SK-N-SH treated with all-trans-retinoic acid at 6 μM for 48 hours (cell line): ENCODE measurements around the gene AHI1.

Experiments used
- ATAC-seq: fragments of 200-7000 bp; cut with Tn5 transposase; 3 replicates; pipeline ENCODE4 v1.9.1; 2020; ENCODE audit warnings: mild to moderate bottlenecking, moderate library complexity
- ARNTL ChIP-seq: fragments of 450-650 bp; formaldehyde crosslinking; IDR thresholded peaks from 2 replicates; pipeline ENCODE4 v1.5.0; 2020; ENCODE audit warnings: low read depth, mild to moderate bottlenecking, moderate library complexity, borderline replicate concordance
- CREB5 ChIP-seq: fragments of 250-450 bp; sonication (Bioruptor Pico); IDR thresholded peaks from 2 replicates; pipeline ENCODE4 v1.5.1; 2020; ENCODE audit warnings: low read depth, mild to moderate bottlenecking, moderate library complexity
- CSDC2 ChIP-seq: fragments of 250-450 bp; sonication (Bioruptor Pico); IDR thresholded peaks from 2 replicates; pipeline ENCODE4 v1.5.0; 2020; ENCODE audit warnings: mild to moderate bottlenecking, moderate library complexity
- CSRNP3 ChIP-seq: fragments of 250-450 bp; sonication (Bioruptor Pico); IDR thresholded peaks from 2 replicates; pipeline ENCODE4 v1.5.1; 2021; ENCODE audit warnings: mild to moderate bottlenecking, moderate library complexity
- ESRRG ChIP-seq: fragments of 250-450 bp; sonication (Bioruptor Pico); IDR thresholded peaks from 2 replicates; pipeline ENCODE4 v1.6.1; 2021; ENCODE audit warnings: mild to moderate bottlenecking
- GLIS3 ChIP-seq: fragments of 250-450 bp; sonication (Bioruptor Pico); IDR thresholded peaks from 2 replicates; pipeline ENCODE4 v1.5.0; 2020; ENCODE audit warnings: mild to moderate bottlenecking, moderate library complexity
- ISL1 ChIP-seq: fragments of 250-450 bp; sonication (Bioruptor Pico); IDR thresholded peaks from 2 replicates; pipeline ENCODE4 v2.1.2; 2022; ENCODE audit warnings: mild to moderate bottlenecking, moderate library complexity
- OSR1 ChIP-seq: fragments of 250-450 bp; sonication (Bioruptor Pico); IDR thresholded peaks from 2 replicates; pipeline ENCODE4 v1.8.0; 2022; ENCODE audit warnings: moderate library complexity, mild to moderate bottlenecking, inconsistent platforms
- PATZ1 ChIP-seq: fragments of 250-450 bp; sonication (Bioruptor Pico); IDR thresholded peaks from 2 replicates; pipeline ENCODE4 v1.8.0; 2020; ENCODE audit warnings: mild to moderate bottlenecking, moderate library complexity, borderline replicate concordance
- PPARA ChIP-seq: fragments of 250-450 bp; sonication (Bioruptor Pico); IDR thresholded peaks from 2 replicates; pipeline ENCODE4 v1.5.0; 2020; ENCODE audit warnings: mild to moderate bottlenecking, borderline replicate concordance
- RARB ChIP-seq: fragments of 250-450 bp; sonication (Bioruptor Pico); IDR thresholded peaks from 2 replicates; pipeline ENCODE4 v1.8.0; 2021; ENCODE audit warnings: mild to moderate bottlenecking, moderate library complexity
- SNAI2 ChIP-seq: fragments of 250-450 bp; sonication (Bioruptor Pico); IDR thresholded peaks from 2 replicates; pipeline ENCODE4 v1.5.0; 2020; ENCODE audit warnings: mild to moderate bottlenecking, moderate library complexity
- TCF4 ChIP-seq: fragments of 250-450 bp; sonication (Bioruptor Pico); IDR thresholded peaks from 2 replicates; pipeline ENCODE4 v1.8.0; 2021; ENCODE audit warnings: mild to moderate bottlenecking, moderate library complexity, borderline replicate concordance
- TOX ChIP-seq: fragments of 250-450 bp; sonication (Bioruptor Pico); IDR thresholded peaks from 2 replicates; pipeline ENCODE4 v1.8.0; 2021; ENCODE audit warnings: mild to moderate bottlenecking, moderate library complexity, borderline replicate concordance
- TSHZ2 ChIP-seq: fragments of 250-450 bp; sonication (Bioruptor Pico); IDR thresholded peaks from 2 replicates; pipeline ENCODE4 v1.5.0; 2020; ENCODE audit warnings: mild to moderate bottlenecking, moderate library complexity
- ZC3H10 ChIP-seq: fragments of 250-450 bp; sonication (Bioruptor Pico); IDR thresholded peaks from 2 replicates; pipeline ENCODE4 v1.5.1; 2021; ENCODE audit warnings: mild to moderate bottlenecking, moderate library complexity
- ZFP3 ChIP-seq: fragments of 250-450 bp; sonication (Bioruptor Pico); IDR thresholded peaks from 2 replicates; pipeline ENCODE4 v1.5.0; 2020; ENCODE audit warnings: mild to moderate bottlenecking, moderate library complexity
- ZFP30 ChIP-seq: fragments of 450-650 bp; formaldehyde crosslinking; IDR thresholded peaks from 2 replicates; pipeline ENCODE4 v1.5.0; 2022; ENCODE audit warnings: mild to moderate bottlenecking, moderate library complexity
- ZNF565 ChIP-seq: fragments of 450-650 bp; formaldehyde crosslinking; conservative IDR thresholded peaks from 2 replicates; pipeline ENCODE4 v1.5.0; 2020; ENCODE audit warnings: low read depth, mild to moderate bottlenecking, moderate library complexity
- ZNF70 ChIP-seq: fragments of 450-650 bp; formaldehyde crosslinking; IDR thresholded peaks from 2 replicates; pipeline ENCODE4 v1.5.0; 2020; ENCODE audit warnings: mild to moderate bottlenecking, moderate library complexity

Gene AHI1

GRCh38 chr6:135451617-135452190 lies 45.8 kb downstream of the AHI1 start:
- peak; percentile 48; the same call in 2 of the 3 replicates for ATAC-seq
- no peak for TF ChIP-seq ISL1
- TF ChIP-seq CREB5 (CRISPR knock-in tag), result no peak
- no peak for TF ChIP-seq RARB (CRISPR knock-in tag)
- TF ChIP-seq SNAI2 (CRISPR knock-in tag), result no peak
- no peak for TF ChIP-seq PATZ1
- TF ChIP-seq GLIS3 (CRISPR knock-in tag), result no peak
- TF ChIP-seq TOX (CRISPR knock-in tag), result no peak
- TF ChIP-seq OSR1 (CRISPR knock-in tag), result no peak
- TF ChIP-seq TCF4 (CRISPR knock-in tag), result no peak
- no peak for TF ChIP-seq ARNTL (CRISPR knock-in tag)
- TF ChIP-seq PPARA (CRISPR knock-in tag), result no peak
- TF ChIP-seq ZNF565 (CRISPR knock-in tag), result no peak
- TF ChIP-seq TSHZ2 (CRISPR knock-in tag), result no peak
- TF ChIP-seq CSRNP3, result no peak
- no peak for TF ChIP-seq ESRRG (CRISPR knock-in tag)

- TF ChIP-seq ESRRG (CRISPR knock-in tag) (no peak), ZFP30 (no peak), CSDC2 (CRISPR knock-in tag) (no peak), SNAI2 (CRISPR knock-in tag) (no peak), ZC3H10 (CRISPR knock-in tag) (no peak), RARB (CRISPR knock-in tag) (no peak), ZNF70 (CRISPR knock-in tag) (no peak), PATZ1 (no peak), GLIS3 (CRISPR knock-in tag) (no peak), ZFP3 (CRISPR knock-in tag) (no peak), TCF4 (CRISPR knock-in tag) (no peak), PPARA (CRISPR knock-in tag) (no peak), CSRNP3 (no peak), ISL1 (no peak)
- ATAC-seq, result no peak
Observed at GRCh38 chr6:135449246-135449645, 48.3 kb downstream of the AHI1 start.
